Measurements from ENCODE around the gene ZNF611.
"Not testable (repeated sequence)": the region's sequence is repeated elsewhere in the genome, so short reads cannot be mapped to it uniquely, and the experiment has no call there.

ZNF611 gene

DNA sequence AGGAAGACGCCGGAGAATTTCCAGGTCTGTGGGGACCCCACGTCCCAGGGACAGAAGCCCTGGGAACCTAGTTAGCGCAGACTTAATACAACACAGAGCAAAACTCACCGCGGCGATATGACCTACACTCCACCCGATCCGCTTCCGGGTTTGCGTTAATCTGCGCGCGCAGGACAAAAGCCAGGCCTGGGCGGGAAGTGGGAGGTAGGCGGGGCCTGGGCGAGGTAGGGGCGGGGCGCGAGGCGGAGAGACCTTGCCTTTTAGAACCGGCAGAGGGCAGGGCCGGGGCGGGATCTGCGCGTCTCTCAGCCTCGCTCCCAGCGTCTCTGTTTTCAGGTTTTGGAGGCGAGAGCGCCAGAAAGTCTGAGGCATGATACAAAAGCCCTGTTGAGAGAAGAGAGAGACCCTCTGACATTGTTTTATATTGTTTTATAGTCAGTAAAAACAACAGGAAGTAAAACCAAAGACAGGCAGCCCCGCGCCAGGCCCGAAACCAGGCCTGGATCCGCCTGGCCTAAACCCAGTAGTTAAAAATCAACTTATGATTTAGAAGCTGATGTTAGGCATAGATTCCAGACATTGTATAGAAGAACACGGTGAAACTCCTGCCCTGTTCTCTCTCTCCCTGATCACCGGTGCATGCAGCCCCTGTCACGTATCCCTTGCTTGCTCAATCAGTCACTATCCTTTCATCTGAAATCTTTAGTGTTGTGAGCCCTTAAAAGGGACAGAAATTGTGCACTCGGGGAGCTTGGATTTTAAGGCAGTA, at the start of gene ZNF611:
ZNF611 (minus strand) TSS at position 152 of the 769 bp plus-strand sequence. CDS start 19,150 bp downstream, outside the sequence.
- in situ Hi-C loops (cut with MboI; ENCODE audit: low sequenced_read_pairs): no loop called here

DNA sequence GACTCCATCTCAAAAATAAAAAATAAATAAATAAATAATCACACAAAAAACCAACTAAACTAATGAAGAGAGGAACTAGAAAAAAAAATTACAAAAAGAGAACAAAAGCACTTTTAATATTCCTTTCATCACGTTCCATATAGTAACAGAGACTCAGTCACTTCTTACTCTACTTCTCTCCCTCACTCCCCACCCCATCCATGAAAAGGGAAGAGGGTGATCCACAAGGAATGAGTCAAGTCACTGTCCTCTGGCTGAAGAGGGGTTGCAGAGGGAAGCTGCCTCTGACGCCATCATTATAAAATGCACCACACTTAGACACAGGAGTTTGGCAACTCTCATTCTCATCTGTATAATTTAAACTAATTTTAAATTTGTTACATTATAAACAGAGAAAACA, 48.0 kb upstream of the ZNF611 start:
- in situ Hi-C loops (cut with MboI; ENCODE audit: low sequenced_read_pairs): not testable (repeated sequence)

DNA sequence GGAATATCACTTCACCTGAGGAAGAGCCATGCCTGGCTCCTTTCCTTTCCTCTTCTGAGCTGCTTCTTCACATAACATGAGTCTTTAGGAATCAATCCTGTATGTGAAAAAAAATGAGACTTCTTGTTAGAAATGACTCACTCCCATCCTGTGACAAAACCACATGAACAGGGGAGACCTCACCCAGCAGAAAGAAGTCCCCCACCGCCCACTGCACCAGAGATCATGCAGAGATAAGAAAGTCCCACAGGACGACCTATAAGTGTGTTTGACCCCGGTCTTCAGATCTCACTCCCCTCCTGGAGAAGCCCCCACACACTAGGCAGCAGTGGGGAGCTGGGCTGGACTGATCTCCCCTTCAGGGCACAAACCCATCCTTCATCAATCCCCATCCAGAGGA, 44.0 kb upstream of the ZNF611 start:
- in situ Hi-C loops (cut with MboI; ENCODE audit: low sequenced_read_pairs): no loop called here

- in situ Hi-C loops (cut with MboI; ENCODE audit: low sequenced_read_pairs): not testable (repeated sequence)
Observed at GRCh38 chr19:52756447-52756846, 21.6 kb upstream of the ZNF611 start.

DNA sequence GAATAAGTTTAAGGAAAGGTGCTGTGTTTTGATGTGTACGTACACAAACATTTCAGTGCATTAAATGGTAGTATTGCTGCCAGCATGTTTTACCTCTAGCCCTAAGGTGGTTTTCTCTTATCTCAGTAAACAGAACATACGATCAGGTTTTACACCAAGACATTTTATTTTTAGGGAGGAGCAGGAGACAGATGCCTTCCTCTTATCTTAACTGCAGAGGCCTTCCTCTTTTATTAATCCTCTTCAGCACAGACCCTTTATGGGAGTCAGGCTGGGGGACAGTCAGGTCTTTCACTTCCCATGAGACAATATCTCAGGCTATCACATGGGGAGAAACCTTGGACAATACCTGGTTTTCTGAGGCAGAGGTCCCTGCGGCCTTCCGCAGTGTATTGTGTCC, 14.9 kb upstream of the ZNF611 start:
- in situ Hi-C loops (cut with MboI; ENCODE audit: low sequenced_read_pairs): no loop called here

DNA sequence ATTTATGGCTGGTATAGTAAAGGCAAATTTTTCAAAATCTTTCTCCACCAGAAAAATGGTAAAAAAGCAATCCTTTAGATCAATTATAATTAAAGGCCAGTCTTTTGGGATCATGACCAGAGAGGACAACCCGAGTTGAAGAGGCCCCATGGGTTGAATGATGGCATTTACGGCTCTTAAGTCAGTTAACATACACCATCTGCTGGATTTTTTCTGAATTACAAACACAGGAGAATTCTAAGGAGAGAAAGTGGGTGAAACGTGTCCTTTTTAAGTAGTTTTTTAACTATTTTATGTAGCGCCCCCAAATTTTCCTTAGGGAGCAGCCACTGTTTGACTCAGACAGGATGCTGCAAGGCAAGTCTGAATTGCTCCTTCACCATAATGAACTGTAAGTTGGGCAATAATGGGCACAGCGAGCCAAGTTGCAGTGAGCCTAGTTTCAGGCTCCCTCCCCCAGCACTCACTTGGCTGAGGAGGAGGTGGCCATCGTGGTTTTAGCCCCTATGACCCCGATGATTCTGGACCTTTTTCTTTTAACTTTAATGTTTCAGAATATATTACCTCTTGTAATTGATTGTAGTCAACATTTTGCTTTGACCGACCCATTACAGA, 13.6 kb upstream of the ZNF611 start:
- in situ Hi-C loops (cut with MboI; ENCODE audit: low sequenced_read_pairs): no loop called here

DNA sequence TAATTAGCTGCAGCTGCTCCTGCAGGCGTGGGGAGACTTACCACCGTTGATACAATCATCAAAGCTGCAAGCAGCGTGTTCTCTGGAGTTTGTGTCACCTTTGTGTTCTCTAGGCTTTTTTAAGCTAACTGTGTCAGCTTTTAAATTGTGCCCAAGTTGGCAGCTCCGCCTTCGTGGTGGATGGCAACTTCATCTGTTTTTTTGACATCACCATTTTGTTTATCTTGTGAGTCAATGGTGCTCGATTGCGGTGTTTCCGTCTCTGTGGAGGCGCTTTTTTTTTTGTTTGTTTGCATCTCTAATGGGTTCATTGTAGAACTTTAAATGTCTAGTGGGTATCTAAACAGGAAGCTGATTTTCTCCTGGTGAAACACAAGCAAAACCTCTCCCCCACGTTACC, 11.1 kb upstream of the ZNF611 start:
- in situ Hi-C loops (cut with MboI; ENCODE audit: low sequenced_read_pairs): not testable (repeated sequence)

- in situ Hi-C loops (cut with MboI; ENCODE audit: low sequenced_read_pairs): no loop called here
Observed at GRCh38 chr19:52743091-52743490, 8.2 kb upstream of the ZNF611 start.

GRCh38 chr19:52742516-52742915, 7.7 kb upstream of the ZNF611 start:
- in situ Hi-C loops (cut with MboI; ENCODE audit: low sequenced_read_pairs): no loop called here

GRCh38 chr19:52741951-52742485, 7.2 kb upstream of the ZNF611 start:
- in situ Hi-C loops (cut with MboI; ENCODE audit: low sequenced_read_pairs): no loop called here

DNA sequence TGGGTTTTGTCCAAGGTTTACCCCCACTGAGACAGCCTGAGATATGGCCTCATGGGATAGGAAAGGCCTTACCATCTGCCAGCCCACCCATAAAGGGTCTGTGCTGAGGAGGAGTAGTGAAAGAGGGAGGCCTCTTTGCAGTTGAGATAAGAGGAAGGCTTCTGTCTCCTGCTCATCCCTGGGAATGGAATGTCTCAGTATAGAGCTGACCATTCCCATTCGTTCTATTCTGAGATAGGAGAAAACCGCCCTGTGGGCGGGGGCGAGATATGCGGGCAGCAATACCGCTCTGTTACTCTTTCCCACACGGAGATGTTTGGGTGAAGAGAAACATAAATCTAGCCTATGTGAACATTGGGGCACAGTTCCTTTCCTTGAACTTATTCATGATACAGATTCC, 6.5 kb upstream of the ZNF611 start:
- in situ Hi-C loops (cut with MboI; ENCODE audit: low sequenced_read_pairs): not testable (repeated sequence)

DNA sequence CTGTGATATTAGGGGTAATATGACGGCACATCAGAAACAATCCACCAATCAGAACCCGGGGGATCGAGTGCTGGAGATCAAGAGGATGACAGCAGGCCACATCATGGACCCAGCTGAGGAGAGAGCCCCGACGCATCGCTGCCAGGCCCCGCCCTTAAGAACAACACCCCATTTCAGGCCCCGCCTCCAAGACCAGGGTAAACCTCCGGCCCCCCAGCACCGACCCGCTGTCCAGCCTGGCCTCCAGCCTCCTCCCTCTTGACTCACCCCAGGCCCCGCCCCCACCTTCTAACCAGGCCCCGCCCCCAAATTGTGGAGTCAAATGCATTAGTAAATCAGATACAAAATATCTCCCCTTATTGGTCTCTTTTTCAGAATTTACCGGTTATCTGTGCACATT, 4.7 kb upstream of the ZNF611 start:
- in situ Hi-C loops (cut with MboI; ENCODE audit: low sequenced_read_pairs): no loop called here

DNA sequence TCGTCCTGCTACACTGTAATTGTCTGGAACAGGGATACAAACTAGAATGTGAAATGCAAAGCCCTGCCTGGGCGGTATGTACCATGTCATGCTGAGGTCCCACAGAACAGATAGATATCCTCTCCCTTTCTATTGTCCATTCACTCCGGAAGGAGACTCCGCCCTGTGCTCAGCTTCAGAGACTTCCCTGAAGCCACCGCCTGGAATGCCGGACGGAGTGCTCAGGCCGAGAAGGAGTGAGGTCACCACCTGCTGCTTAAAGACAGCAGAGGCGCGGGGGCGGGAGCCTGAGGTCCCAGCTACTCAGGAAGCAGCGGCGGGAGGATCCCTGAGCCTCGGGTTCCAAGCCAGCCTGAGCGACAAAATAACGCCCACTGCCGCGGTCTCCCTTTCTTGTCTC, 890 bp upstream of the ZNF611 start:
- in situ Hi-C loops (cut with MboI; ENCODE audit: low sequenced_read_pairs): no loop called here

- in situ Hi-C loops (cut with MboI; ENCODE audit: low sequenced_read_pairs): no loop called here
Observed at GRCh38 chr19:52734331-52734892, 432 bp downstream of the ZNF611 start.

DNA sequence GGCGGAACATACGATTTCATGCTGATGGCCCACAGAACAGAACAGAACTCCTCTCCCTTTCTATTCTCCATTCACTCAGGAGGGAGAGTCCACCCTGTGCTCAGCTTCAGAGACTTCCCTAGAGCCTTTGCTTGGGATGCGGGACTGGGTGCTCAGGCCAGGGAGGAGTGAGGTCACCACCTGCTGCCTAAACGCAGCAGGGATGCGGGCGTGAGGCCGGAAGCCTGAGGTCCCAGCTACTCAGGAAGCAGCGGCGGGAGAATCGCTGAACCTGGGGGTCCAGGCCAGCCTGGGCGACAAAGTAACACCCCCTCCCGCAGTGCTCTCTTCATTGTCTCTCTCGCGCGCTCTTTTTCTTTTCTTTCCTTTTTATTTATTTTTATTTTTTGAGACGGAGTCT, 8.8 kb downstream of the ZNF611 start:
- in situ Hi-C loops (cut with MboI; ENCODE audit: low sequenced_read_pairs): not testable (repeated sequence)

DNA sequence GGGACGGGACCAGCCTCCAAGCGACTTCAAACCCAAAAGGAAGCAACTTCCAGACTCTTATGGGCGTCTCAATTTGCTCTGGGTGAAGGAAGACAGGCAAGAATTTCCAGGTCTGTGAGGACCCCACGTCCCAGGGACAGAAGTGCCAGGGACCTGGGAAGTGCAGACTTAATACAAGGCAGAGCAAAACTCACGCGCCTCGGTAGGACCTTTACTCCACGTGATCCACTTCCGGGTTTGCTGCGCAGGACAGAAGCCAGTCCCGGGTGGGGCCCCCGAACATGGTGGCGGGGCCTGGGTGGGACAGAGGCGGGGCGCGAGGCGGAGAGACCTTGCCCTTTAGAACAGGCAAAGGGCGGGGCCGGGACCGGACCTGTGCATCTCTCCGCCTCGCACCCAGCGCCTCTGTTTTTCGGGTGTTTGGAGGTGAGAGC, 9.3 kb downstream of the ZNF611 start:
- in situ Hi-C loops (cut with MboI; ENCODE audit: low sequenced_read_pairs): no loop called here

DNA sequence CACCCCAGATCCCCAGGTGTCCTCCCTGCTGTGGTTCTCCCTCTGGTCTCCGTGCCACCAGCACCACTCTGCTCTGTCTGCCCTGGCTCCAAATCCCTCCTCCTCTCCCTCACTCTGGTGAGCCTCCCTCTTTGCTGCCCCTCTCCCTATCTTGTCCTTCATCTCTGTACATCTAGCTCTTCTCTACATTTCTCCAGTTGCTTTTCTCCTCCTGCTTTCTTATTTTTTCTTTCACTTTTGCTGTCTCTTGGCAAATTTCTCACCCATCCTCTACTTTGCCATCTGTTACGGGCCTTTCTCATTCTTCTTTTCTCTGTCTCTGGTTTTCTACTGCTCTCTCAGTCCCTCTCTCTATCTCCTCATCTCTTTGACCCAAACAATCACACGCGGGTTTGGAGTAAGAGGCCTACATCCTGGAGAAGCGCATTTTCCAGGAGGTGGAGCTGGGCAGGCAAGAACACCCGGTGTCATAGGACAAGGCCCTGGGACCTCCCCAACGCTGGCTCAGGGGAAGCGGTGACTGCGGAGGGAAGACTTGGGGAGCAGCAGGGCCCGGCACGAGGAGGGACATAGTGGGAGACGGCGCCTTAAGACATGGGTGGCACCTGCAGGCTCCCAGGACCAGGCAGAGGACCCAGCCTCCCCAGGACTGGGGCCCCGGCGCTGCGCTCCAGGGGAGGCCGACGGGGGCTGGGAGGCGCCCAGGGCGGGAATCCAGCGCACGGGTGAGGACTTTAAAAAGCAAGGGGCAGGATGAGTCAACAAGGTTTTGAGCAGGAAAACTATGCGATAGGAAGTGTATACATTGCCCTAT, 9.9 kb downstream of the ZNF611 start:
- in situ Hi-C loops (cut with MboI; ENCODE audit: low sequenced_read_pairs): no loop called here

DNA sequence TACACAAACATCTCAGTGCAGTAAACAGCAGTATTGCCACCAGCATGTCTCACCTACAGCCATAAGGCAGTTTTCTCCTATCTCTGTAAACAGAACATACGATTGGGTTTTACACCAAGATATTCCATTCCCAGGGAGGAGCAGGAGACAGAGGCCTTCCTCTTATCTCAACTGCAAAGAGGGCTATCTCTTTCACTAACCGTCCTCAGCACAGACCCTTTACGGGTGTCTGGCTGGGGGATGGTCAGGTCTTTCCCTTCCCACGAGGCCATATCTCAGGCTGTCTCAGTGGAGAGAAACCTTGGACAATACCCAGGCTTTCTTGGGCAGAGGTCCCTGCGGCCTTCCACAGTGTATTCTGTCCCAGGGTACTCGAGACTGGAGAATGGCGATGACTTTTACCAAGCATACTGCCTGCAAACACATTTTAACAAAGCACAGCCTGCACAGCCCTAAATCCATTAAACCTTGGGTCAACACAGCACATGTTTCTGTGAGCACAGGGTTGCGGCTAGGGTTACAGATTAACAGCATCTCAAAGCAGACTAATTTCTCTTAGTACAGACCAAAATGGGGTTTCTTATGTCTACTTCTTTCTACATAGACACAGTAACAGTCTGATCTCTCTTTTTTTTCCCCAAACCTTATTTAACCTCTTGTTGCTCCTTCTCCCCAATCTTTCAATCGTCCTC, 10.8 kb downstream of the ZNF611 start:
- in situ Hi-C loops (cut with MboI; ENCODE audit: low sequenced_read_pairs): not testable (repeated sequence)

GRCh38 chr19:52722062-52723003, 12.5 kb downstream of the ZNF611 start:
- in situ Hi-C loops (cut with MboI; ENCODE audit: low sequenced_read_pairs): no loop called here

Measured in HL-60/S4 treated with phorbol 12-myristate 13-acetate at 8.2 ng/mL for 4 days and 3 days (cell line).